HG02973 (cell line): Measurements from ENCODE around the gene PHKG1.
A peak's percentile ranks its signal among the peaks of the same experiment; 100 is the strongest.
"Not testable (repeated sequence)": the region's sequence is repeated elsewhere in the genome, so short reads cannot be mapped to it uniquely, and the experiment has no call there.

ENCODE experiments used
- ATAC-seq: cut with Tn5 transposase; IDR thresholded peaks from one replicate; pipeline ENCODE4 v1.9.1; 2021; ENCODE audit warnings: moderate library complexity; ENCODE audit not compliant: unreplicated experiment

Gene PHKG1

GRCh38 chr7:56046721-56047445 is 45.9 kb downstream of the PHKG1 start:
- ATAC-seq = no peak

DNA sequence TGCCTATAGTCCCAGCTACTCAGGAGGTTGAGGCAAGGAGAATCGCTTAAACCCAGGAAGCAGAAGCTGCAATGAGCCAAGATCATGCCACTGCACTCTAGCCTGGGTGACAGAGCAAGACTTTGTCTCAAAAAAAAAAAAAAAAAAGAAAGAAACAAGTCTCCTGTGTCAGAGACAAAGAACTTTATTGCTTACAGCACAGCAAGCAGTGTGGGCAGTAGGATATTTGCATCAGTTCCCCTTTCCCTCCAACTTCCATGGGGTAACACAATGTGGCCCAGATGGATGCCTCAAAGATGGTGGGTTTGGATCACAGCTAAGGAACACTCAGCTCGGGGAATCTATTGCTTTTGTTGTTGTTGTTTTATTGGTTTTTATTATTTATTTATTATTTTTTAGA is 47.0 kb downstream of the PHKG1 start:
- not testable (repeated sequence) for ATAC-seq

DNA sequence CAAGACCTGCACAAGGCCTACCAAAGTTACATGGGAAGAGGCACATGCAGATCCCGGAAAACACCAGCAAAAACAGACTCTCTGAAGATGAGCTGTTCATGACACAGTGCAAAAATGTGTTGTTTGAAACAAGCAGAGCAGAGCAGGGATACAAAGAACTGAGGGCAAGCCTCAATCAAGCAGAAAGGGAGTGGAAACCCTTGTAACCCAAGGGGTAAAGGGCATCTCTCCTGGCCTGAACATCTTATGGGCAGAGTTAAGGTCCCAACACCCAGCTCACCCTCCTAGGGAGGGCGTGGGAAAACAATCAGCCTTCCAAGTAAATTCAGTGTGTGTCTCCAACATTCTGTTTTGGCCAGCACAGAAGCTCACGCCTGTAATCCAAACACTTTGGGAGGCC is 52.0 kb downstream of the PHKG1 start:
- no peak for ATAC-seq

DNA sequence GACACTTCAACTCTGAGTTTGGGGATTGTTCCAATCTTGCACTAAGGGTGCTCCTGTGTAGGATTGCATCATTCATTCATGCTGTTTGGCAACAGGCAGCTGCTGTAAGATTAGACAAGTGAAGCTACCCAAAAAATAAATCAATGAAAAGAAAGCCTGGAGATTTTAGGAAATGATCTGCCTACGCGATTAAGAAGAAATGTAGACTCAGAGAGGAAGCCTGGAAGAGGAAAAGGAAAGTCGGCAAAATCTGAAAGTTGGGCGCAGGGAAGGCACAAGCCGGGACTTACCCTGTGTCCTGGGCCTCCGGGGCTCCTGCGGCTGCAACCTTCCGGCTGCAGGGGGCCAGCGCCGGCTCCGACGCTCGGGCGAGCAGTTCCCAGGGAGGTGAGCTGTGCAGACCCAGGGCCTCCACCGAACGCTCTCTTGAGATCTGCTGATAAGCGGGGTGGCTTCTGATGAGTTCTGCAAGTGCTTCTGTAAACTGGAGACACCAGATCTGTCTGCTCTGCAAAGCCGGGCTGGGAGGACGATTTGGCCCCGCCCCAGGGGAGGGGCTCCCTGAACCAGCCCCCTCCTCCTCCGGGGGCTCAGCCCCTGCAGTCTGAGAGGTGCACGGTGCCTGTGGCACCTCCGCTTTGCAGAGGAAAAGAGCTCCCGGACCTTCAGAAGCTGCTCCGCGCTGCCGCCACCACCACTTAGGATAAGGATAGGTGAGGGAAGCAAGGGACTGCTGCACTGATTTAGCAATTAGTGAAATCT is 58.9 kb downstream of the PHKG1 start:
- ATAC-seq = peak; percentile 89

- not testable (repeated sequence) for ATAC-seq
These were observed 60.2 kb downstream of the PHKG1 start for GRCh38 chr7:56032578-56032977.

GRCh38 chr7:56031556-56031955 is 61.2 kb downstream of the PHKG1 start:
- not testable (repeated sequence) for ATAC-seq

GRCh38 chr7:56030340-56030739 is 62.4 kb downstream of the PHKG1 start:
- ATAC-seq = no peak
